Mesothelial cell of epicardium (in vitro differentiated cells): ENCODE data around the gene GARNL3. TPM values are rescaled to one million over a fixed set of nuclear protein-coding genes. Genes with fewer than 3 reads are reported as not detected.

Source experiments
- DNase-seq, 2 experiments: peaks; one replicate each; pipeline ENCODE4 v3.0.0; 2021; ENCODE audit warnings: low spot score in 2 of 2; ENCODE audit not compliant: unreplicated experiment in 2 of 2
- H3K27ac Mint-ChIP-seq: 2 replicates; pipeline ENCODE4 v1.8.0; 2021; ENCODE audit warnings: mixed read lengths
- H3K27me3 Mint-ChIP-seq: 2 replicates; pipeline ENCODE4 v1.8.0; 2021; ENCODE audit warnings: low read depth, mixed read lengths
- H3K36me3 Mint-ChIP-seq: 2 replicates; pipeline ENCODE4 v1.8.0; 2021; ENCODE audit warnings: mixed read lengths
- H3K4me1 Mint-ChIP-seq: 2 replicates; pipeline ENCODE4 v1.8.0; 2021; ENCODE audit warnings: mixed read lengths
- H3K4me3 Mint-ChIP-seq: 2 replicates; pipeline ENCODE4 v1.8.0; 2021; ENCODE audit warnings: mild to moderate bottlenecking, moderate library complexity, mixed read lengths
- H3K9me3 Mint-ChIP-seq: 2 replicates; pipeline ENCODE4 v1.8.0; 2021; ENCODE audit warnings: mixed read lengths
- total RNA-seq: library from RNA; stranded (reverse); gene quantifications from 3 replicates; pipeline ENCODE4 v1.2.1, GENCODE V29; 2021
- TF ChIP-seq, protein P1 (sequence below): fragments of 200-600 bp; sonication (generic); IDR thresholded peaks from one replicate; pipeline ENCODE4 v1.5.0; 2021; ENCODE audit warnings: antibody characterized with exemption; ENCODE audit not compliant: unreplicated experiment

GARNL3 gene
- total RNA-seq, 1 donor from 2014 or later, result 51.5 TPM

DNA sequence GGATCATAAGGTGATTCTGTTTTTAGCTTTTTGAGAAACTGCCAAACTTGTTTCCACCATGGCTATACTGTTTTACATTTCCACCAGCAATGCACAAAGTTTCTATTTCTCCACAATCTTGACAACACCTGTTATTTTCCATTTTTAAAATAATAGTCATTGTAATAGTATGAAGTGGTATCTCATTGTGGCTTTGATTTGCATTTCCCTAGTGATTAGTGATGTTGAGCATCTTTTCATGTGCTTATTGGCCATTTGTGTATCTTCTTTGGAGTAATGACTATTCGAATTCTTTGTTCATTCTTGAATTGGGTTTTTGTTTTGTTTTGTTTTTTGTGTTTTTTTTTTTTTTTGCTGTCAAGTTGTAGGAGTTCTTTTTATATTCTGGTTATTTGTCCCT, 4.9 kb downstream of the GARNL3 start:
- Mint-ChIP-seq H3K4me1 (peaks cover 34% of the 10 kb centered on the region), H3K36me3 (peaks cover 12% of the 10 kb centered on the region), H3K27ac (no peak overlapping the region), H3K27me3 (no peaks in the 10 kb centered on the region), H3K9me3 (peaks cover 6% of the 10 kb centered on the region), H3K4me3 (no peak overlapping the region)
- DNase-seq, result no peak
- TF ChIP-seq, protein P1, sequence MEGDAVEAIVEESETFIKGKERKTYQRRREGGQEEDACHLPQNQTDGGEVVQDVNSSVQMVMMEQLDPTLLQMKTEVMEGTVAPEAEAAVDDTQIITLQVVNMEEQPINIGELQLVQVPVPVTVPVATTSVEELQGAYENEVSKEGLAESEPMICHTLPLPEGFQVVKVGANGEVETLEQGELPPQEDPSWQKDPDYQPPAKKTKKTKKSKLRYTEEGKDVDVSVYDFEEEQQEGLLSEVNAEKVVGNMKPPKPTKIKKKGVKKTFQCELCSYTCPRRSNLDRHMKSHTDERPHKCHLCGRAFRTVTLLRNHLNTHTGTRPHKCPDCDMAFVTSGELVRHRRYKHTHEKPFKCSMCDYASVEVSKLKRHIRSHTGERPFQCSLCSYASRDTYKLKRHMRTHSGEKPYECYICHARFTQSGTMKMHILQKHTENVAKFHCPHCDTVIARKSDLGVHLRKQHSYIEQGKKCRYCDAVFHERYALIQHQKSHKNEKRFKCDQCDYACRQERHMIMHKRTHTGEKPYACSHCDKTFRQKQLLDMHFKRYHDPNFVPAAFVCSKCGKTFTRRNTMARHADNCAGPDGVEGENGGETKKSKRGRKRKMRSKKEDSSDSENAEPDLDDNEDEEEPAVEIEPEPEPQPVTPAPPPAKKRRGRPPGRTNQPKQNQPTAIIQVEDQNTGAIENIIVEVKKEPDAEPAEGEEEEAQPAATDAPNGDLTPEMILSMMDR, result no peak

GRCh38 chr9:127273326-127273725, 8.8 kb downstream of the GARNL3 start:
- no peak overlapping the region for H3K27ac Mint-ChIP-seq
- H3K36me3 Mint-ChIP-seq, result peaks cover 21% of the 10 kb centered on the region
- peaks cover 8% of the 10 kb centered on the region for H3K9me3 Mint-ChIP-seq
- TF ChIP-seq, protein P1, result no peak
- H3K27me3 Mint-ChIP-seq, result no peaks in the 10 kb centered on the region
- peaks cover 24% of the 10 kb centered on the region for H3K4me1 Mint-ChIP-seq
- no peak for DNase-seq
- H3K4me3 Mint-ChIP-seq, result no peak overlapping the region

GRCh38 chr9:127277099-127277498, 12.5 kb downstream of the GARNL3 start:
- Mint-ChIP-seq H3K4me1 (peaks cover 20% of the 10 kb centered on the region), H3K4me3 (no peak overlapping the region), H3K27me3 (no peaks in the 10 kb centered on the region), H3K9me3 (peaks cover 13% of the 10 kb centered on the region), H3K27ac (peak overlapping the region; percentile 68), H3K36me3 (peaks cover 26% of the 10 kb centered on the region)
- TF ChIP-seq, protein P1, result no peak
- no peak for DNase-seq

GRCh38 chr9:127277770-127278169, 13.2 kb downstream of the GARNL3 start:
- TF ChIP-seq, protein P1, result no peak
- H3K4me3 Mint-ChIP-seq, result no peak overlapping the region
- H3K4me1 Mint-ChIP-seq, result peaks cover 20% of the 10 kb centered on the region
- DNase-seq, result no peak
- H3K27me3 Mint-ChIP-seq, result no peaks in the 10 kb centered on the region
- H3K27ac Mint-ChIP-seq, result peak overlapping the region; percentile 23
- H3K36me3 Mint-ChIP-seq, result peaks cover 26% of the 10 kb centered on the region
- peaks cover 13% of the 10 kb centered on the region for H3K9me3 Mint-ChIP-seq

DNA sequence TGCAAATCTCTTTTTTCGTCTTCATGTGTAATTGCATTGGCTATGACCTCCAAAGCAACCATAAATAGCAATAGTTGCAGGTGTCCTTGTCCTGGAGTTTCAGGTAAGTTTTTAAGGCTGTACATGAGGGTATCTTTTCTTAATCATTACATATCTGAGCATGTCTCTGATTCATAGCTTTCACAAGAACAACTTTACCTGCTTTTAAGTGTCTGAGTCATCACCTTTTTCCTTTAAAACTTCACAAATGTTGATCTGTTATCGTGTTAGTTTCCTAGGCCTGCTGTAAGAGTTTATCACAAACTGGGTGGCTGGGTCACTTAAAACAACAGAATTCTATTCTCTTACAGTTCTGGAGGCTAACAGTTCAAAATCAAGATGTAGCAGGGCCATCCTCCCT, 13.8 kb downstream of the GARNL3 start:
- Mint-ChIP-seq H3K9me3 (peaks cover 13% of the 10 kb centered on the region), H3K4me3 (no peak overlapping the region), H3K27me3 (no peaks in the 10 kb centered on the region), H3K36me3 (peaks cover 26% of the 10 kb centered on the region), H3K27ac (no peak overlapping the region), H3K4me1 (peaks cover 20% of the 10 kb centered on the region)
- TF ChIP-seq, protein P1, result no peak
- DNase-seq, result no peak

- peaks cover 20% of the 10 kb centered on the region for H3K4me1 Mint-ChIP-seq
- no peak overlapping the region for H3K4me3 Mint-ChIP-seq
- H3K27me3 Mint-ChIP-seq, result no peaks in the 10 kb centered on the region
- TF ChIP-seq, protein P1, result no peak
- H3K27ac Mint-ChIP-seq, result no peak overlapping the region
- peaks cover 13% of the 10 kb centered on the region for H3K9me3 Mint-ChIP-seq
- H3K36me3 Mint-ChIP-seq, result peaks cover 17% of the 10 kb centered on the region
- DNase-seq, result no peak
Observed at GRCh38 chr9:127279717-127280285, 15.2 kb downstream of the GARNL3 start.
